Measurements from ENCODE around the gene IPP.
"Not testable (repeated sequence)": the region's sequence is repeated elsewhere in the genome, so short reads cannot be mapped to it uniquely, and the experiment has no call there.

The IPP gene

GRCh38 chr1:45684402-45684801 is 66.1 kb downstream of the IPP start:
- no peak for DNase-seq (ENCODE audit: low read depth)

DNA sequence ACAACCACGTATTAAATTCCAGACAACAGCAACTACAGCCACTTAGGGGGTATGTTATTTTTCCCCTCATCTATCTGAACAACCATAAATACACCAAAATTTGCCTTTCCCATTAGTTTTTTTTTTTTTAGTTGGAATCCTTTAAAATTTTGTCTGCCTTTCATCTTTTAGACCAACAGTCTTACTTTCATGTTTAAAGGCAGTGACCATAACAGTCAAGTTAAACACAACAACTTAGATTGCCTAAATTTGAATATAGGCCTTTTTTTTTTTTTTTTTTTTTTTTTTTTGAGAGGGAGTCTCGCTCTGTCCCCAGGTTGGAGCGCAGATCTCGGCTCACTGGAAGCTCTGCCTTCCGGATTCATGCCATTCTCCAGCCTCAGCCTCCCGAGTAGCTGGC is 67.5 kb downstream of the IPP start:
- no peak for DNase-seq (ENCODE audit: low read depth)

DNA sequence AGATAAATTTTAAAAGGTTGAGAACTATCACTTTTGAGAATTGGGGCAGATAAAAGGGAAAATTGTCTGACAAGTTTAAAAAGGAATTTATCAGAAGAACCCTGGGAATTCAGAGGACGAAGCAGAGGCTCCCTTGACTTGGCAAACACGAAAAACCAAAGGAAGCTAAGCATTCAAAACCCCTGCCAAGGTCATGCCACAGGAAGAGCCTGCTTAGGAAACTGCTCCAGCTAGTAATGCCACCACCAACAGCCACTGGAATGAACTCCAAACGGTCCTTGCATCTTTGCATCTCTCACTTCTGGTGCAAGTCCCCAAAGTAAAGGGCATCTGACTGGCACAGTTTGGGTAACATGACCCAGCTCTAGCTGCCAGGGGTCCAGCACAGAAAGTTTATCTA is 71.3 kb downstream of the IPP start:
- no peak for DNase-seq (ENCODE audit: low read depth)

GRCh38 chr1:45678489-45678888 is 72.0 kb downstream of the IPP start:
- no peak for DNase-seq (ENCODE audit: low read depth)

DNA sequence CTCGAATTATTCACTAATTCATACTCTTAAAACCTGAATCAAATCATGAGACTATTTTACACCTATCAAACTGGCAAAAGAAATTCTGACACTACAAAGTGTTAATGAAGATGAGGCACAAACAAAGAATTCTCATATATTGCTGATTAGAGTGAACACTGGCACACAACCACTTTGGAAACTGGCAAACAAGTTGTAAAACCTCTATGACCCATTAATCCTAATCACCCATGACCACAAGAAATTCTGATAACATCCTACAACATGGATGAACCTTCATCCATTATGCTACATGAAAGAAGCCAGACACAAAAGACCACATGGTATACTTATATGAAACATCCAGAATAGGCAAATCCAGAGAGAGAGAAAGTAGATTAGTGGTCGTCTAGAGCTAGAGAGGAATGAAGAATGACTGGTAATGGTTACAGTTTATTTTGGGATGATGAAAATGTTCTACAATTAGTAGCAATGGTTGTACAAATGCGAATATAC is 72.7 kb downstream of the IPP start:
- no peak for DNase-seq (ENCODE audit: low read depth)

- not testable (repeated sequence) for DNase-seq (ENCODE audit: low read depth)
Measured at GRCh38 chr1:45676553-45676952, 73.9 kb downstream of the IPP start.

GRCh38 chr1:45674478-45674877 is 76.0 kb downstream of the IPP start:
- no peak for DNase-seq (ENCODE audit: low read depth)

GRCh38 chr1:45673956-45674355 is 76.5 kb downstream of the IPP start:
- DNase-seq (ENCODE audit: low read depth): no peak

- DNase-seq (ENCODE audit: low read depth): no peak
Measured at GRCh38 chr1:45669859-45670655, 80.4 kb downstream of the IPP start.

- no peak for DNase-seq (ENCODE audit: low read depth)
Measured at GRCh38 chr1:45669379-45669778, 81.1 kb downstream of the IPP start.

DNA sequence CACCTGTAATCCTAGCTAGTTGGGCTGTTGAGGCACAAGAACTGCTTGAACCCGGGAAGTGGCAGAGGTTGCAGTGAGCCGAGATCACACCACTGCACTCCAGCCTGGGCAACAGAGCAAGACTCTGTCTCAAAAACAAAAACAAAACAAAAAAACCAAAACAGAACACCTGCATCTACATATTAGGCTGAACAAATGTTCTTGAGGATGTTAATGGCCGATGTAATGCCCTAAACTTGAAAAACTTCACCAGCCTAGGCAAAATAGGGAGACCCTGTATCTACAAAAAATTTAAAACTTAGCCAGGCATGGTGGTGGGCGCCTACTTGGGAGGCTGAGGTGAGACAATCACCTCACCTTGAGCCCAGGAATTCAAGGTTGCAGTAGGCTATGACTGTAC is 81.9 kb downstream of the IPP start:
- no peak for DNase-seq (ENCODE audit: low read depth)

GRCh38 chr1:45667321-45668111 is 82.9 kb downstream of the IPP start:
- DNase-seq (ENCODE audit: low read depth): no peak

DNA sequence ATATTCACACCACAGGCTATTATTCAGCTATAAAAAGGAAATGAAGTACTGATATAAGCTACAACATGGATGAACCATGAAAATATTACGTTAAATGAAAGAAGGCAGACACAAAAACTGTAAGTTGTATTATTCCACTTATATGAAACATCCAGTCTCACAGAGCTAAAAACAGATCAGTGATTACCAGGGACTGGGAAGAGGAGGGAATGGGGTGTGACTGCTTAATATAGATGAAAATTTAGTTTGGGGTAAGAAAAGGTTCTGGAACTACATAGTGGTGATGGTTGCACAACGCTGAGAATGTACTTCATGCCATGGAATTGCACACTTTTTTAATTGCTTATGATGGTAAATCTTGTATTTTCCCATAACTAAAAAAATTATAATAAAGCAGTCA is 83.6 kb downstream of the IPP start:
- DNase-seq (ENCODE audit: low read depth): no peak

DNA sequence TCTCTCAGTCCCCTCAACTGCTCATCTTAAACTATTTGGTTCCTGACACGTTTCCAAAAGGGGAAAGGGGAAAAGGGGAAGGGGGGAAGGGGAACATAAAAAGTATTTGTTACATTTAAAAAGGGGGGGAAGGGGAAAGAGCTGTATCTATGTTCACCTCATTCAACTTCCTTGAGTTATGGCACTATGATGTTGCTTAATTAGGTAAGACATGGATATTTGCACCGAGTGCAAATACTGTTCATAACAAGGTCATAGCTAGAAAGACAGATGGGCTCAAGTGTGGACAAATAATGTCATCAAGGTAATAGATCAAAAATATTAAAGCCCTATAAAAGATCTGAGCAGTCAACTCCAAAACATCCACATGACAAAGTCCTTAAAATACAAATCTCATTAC is 90.1 kb downstream of the IPP start:
- no peak for DNase-seq (ENCODE audit: low read depth)

DNA sequence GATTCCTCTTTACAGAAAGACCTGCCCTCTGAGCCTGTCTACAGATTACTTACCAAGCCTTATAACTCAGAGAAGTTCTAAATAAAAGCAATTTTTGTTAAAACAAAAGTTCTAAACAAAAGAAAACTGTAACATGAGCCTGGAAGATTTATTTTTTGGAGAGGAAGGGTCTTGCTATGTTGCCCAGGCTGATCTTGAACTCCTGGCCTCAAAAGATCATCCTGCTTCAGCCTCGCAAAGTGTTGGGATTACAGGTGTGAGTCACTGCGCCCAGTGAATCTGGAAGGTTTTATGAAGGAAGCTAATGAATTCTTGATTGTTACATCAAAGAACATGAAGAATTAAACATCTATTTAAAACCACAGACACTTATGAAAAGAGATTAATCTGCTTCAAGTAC is 91.2 kb downstream of the IPP start:
- DNase-seq (ENCODE audit: low read depth): no peak

- DNase-seq (ENCODE audit: low read depth): no peak
Measured at GRCh38 chr1:45658171-45658570, 92.3 kb downstream of the IPP start.

DNA sequence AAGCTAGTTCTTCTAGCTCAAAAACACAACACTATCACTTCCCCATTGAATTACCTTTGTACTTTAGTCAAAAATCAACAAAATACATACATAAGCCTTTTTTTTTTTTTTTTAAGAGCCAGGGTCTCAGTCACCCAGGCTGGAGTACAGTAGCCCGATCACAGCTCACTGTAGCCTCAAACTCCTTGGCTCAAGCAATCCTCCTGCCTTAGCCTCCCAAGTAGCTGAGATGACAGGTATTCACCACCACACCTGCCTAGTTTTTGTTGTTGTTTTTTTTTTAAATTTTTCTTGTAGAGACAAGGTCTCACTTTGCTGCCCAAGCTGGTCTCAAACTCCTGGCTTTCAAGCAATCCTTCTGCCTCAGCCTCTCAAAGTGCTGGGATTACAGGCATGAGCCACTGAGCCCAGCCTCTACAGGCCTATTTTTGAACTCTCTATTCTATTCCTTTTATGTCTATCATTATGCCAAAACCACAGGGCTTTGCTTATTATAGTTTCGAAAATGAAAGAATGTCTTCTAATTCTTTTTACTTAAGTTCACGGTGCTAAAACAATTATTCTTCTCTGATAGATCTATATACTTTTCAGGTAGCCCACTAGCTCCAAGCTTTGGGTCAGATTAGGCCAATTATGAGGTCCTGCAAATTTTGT is 93.8 kb downstream of the IPP start:
- DNase-seq (ENCODE audit: low read depth): no peak

DNA sequence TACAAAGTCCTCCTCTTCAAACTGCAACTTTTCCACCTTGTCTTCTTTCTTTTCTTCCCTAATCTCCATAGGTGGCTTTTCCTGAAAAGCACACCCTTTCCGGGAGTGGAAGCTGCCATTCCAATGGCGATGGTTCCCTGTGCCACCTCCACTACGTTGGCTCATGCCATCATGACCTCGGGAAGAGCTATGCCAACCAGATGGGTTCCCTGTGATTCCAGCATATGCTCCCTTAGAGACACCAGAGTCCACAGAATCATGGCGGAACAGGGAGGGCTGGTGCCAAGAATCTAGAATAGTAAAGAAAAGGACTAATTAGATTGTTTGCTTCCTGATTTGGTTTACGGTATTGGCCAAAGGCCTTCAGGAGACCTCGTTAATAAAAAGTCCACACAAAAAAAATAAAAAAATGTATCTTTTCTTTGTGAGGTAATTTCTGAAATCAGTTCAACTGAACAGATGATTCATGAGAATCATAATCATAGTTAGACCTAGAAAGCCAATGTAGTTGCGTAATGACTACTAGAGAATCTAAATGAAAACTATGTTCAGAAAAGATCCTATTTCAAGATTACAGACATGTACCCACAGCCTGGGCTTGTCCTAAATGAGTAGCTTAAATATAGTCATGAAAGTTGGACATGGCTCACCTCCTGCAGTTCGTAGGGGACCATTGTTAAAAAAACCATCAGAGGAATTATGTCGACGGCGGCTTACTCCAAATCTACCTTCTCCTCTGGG is 95.7 kb downstream of the IPP start:
- no peak for DNase-seq (ENCODE audit: low read depth)
